Hepatocyte (in vitro differentiated cells): Measurements from ENCODE around the gene PPP3CA. TPM values are rescaled to one million over a fixed set of nuclear protein-coding genes. Genes with fewer than 3 reads are reported as not detected.

Experiments
- DNase-seq: peaks from one replicate; pipeline ENCODE4 v3.0.0-alpha.2; 2016; ENCODE audit warnings: low spot score
- H2AFZ ChIP-seq: fragments of 200-600 bp; sonication (generic); 2 replicates; pipeline ENCODE4 v1.6.0; 2016; ENCODE audit warnings: antibody characterized with exemption, mild to moderate bottlenecking
- H3K27ac ChIP-seq: fragments of 200-600 bp; sonication (generic); 2 replicates; pipeline ENCODE4 v1.5.1; 2016; ENCODE audit warnings: mild to moderate bottlenecking
- H3K27me3 ChIP-seq: fragments of 200-600 bp; sonication (generic); 2 replicates; pipeline ENCODE4 v1.6.1; 2016
- H3K36me3 ChIP-seq: fragments of 200-600 bp; sonication (generic); replicated peaks from 2 replicates; pipeline ENCODE4 v1.5.1; 2016; ENCODE audit warnings: low read depth; ENCODE audit not compliant: insufficient read depth
- H3K4me1 ChIP-seq: fragments of 200-600 bp; sonication (generic); 2 replicates; pipeline ENCODE4 v1.5.1; 2016; ENCODE audit warnings: mild to moderate bottlenecking, moderate library complexity; ENCODE audit not compliant: insufficient read depth
- H3K4me2 ChIP-seq: fragments of 200-600 bp; sonication (generic); 2 replicates; pipeline ENCODE4 v1.6.0; 2016
- H3K4me3 ChIP-seq: fragments of 200-600 bp; sonication (generic); 2 replicates; pipeline ENCODE4 v1.5.1; 2016; ENCODE audit warnings: mild to moderate bottlenecking
- H3K79me2 ChIP-seq: fragments of 200-600 bp; sonication (generic); 2 replicates; pipeline ENCODE4 v1.6.0; 2017; ENCODE audit warnings: mild to moderate bottlenecking
- H3K9me2 ChIP-seq: fragments of 200-600 bp; sonication (generic); replicated peaks from 2 replicates; pipeline ENCODE4 v1.6.0; 2017; ENCODE audit warnings: mild to moderate bottlenecking; ENCODE audit not compliant: insufficient read depth
- H3K9me3 ChIP-seq: fragments of 200-600 bp; sonication (generic); 2 replicates; pipeline ENCODE4 v1.5.1; 2016; ENCODE audit warnings: low read depth, mild to moderate bottlenecking
- H4K20me1 ChIP-seq: fragments of 200-600 bp; sonication (generic); 2 replicates; pipeline ENCODE4 v1.6.0; 2016; ENCODE audit warnings: mild to moderate bottlenecking; ENCODE audit not compliant: insufficient read depth, poor library complexity, severe bottlenecking
- EZH2 ChIP-seq: fragments of 200-600 bp; sonication (generic); IDR thresholded peaks from 2 replicates; pipeline ENCODE4 v1.6.1; 2016; ENCODE audit warnings: antibody characterized with exemption, mild to moderate bottlenecking, borderline replicate concordance
- EZH2phosphoT487 ChIP-seq: fragments of 200-600 bp; sonication (generic); IDR thresholded peaks from one replicate; pipeline ENCODE4 v1.6.1; 2018; ENCODE audit warnings: antibody characterized with exemption, mild to moderate bottlenecking, low read depth, moderate library complexity; ENCODE audit not compliant: unreplicated experiment, severe bottlenecking
- WGBS: methylation state at CpG from one replicate; pipeline ENCODE4 v1.1.6; 2016; ENCODE audit warnings: low lambda C conversion rate; ENCODE audit errors: missing lambda C conversion rate; 5-methylcytosine and 5-hydroxymethylcytosine counted together
- polyA plus RNA-seq: library from polyadenylated mRNA; unstranded; fragments of >200 nt; fragmentation: Nextera tagmentation; extraction: Ambion mirVana; gene quantifications from 2 replicates; pipeline ENCODE4 v1.2.1, GENCODE V29; 2016
- total RNA-seq: library from RNA; depleted of rRNA; stranded (reverse); fragments of >200 nt; gene quantifications from 2 replicates; pipeline ENCODE4 v1.2.3, GENCODE V29; 2014
- TF ChIP-seq, protein P1 (sequence below): fragments of 200-600 bp; sonication (generic); IDR thresholded peaks from 2 replicates; pipeline ENCODE4 v1.5.1; 2016; ENCODE audit warnings: antibody characterized with exemption, mild to moderate bottlenecking; ENCODE audit not compliant: poor library complexity

Gene PPP3CA
- total and polyA plus RNA-seq, 2 experiments from 2014 or later, result 12.9 to 49.5 TPM

DNA sequence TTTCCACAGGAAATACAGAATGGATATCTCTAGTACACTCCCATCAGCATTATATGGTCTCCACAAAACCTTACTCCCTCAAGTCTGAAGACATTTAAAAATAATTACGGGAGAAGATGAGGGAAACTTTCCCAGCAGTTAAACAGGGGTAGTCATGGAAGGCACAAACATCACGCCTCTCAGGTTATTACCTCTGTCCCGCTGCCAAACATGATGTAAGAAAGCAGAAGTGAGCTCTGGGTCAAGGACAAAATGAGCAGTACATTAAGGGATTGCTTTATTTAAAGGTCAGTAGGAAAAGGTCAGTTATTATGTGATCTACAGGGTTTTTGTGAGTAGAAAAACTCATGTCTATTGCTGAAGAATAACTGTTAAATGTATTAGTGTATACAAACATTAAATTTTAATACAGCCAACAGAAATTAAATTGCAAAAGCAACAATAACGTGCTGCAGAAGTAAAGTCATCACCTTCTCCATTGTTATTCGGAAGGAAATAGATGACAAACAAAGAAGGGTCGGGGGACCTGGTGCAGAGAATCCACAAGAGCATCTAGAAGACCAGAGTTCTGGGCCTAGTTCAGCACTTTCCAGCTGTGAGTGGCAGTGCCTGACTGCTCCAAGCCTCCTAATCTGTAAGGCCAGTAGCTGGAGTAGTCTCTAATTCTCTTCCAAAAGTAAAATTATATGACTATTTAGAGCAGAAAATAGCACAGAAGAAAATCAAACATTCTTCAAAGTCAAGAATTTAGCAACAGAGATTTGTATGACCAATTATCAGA is 171.2 kb downstream of the PPP3CA start:
- H3K9me3 ChIP-seq, result no peaks in the 10 kb centered on the region
- no peaks in the 10 kb centered on the region for H3K9me2 ChIP-seq
- no peaks in the 10 kb centered on the region for H4K20me1 ChIP-seq
- H3K4me3 ChIP-seq, result no peak overlapping the region
- peaks cover 44% of the 10 kb centered on the region for H3K79me2 ChIP-seq
- no peak overlapping the region for H2AFZ ChIP-seq
- no peaks in the 10 kb centered on the region for H3K4me1 ChIP-seq
- no peak for DNase-seq
- no peak overlapping the region for H3K4me2 ChIP-seq
- WGBS, result 85% methylated on average over 6 of the region's 6 CpGs
- no peaks in the 10 kb centered on the region for H3K27me3 ChIP-seq
- no peaks in the 10 kb centered on the region for H3K36me3 ChIP-seq
- no peak for TF ChIP-seq EZH2phosphoT487
- no peak overlapping the region for H3K27ac ChIP-seq

DNA sequence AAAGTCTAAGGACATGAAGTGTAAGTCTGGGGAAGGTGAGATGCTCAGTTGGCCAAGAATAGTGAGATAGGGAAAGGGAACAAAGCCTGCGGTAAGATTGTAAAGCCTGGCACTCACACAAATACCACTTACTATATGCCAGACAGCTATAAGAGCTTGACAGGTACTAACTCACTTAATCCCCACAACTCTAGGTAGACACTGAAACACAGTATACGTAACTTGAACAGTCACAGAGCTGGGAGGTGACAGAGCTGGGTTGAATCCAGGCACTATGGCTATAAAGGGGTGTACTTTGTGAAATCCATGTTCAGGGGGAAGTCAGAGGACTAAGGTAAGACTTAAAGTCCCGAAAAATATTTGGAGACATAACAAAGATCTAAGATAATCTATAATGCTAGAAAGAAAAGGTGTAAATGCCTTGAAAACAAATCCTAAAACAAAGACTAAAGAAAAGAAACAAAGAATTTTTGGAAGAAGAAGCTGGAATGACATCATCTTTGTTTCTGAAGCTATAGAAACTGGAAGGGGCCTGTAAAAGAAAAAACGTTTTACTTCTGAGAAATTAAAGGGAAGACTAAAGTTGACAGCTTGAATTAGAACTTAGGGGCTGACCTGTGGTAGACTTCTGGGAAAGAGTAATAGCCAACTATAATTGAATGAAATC is 172.5 kb downstream of the PPP3CA start:
- no peaks in the 10 kb centered on the region for H3K36me3 ChIP-seq
- H3K9me3 ChIP-seq, result no peaks in the 10 kb centered on the region
- no peaks in the 10 kb centered on the region for H3K9me2 ChIP-seq
- no peak overlapping the region for H3K4me2 ChIP-seq
- 83% methylated on average over 4 of the region's 4 CpGs for WGBS
- no peak for TF ChIP-seq EZH2phosphoT487
- TF ChIP-seq, protein P1, sequence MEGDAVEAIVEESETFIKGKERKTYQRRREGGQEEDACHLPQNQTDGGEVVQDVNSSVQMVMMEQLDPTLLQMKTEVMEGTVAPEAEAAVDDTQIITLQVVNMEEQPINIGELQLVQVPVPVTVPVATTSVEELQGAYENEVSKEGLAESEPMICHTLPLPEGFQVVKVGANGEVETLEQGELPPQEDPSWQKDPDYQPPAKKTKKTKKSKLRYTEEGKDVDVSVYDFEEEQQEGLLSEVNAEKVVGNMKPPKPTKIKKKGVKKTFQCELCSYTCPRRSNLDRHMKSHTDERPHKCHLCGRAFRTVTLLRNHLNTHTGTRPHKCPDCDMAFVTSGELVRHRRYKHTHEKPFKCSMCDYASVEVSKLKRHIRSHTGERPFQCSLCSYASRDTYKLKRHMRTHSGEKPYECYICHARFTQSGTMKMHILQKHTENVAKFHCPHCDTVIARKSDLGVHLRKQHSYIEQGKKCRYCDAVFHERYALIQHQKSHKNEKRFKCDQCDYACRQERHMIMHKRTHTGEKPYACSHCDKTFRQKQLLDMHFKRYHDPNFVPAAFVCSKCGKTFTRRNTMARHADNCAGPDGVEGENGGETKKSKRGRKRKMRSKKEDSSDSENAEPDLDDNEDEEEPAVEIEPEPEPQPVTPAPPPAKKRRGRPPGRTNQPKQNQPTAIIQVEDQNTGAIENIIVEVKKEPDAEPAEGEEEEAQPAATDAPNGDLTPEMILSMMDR, result no peak
- no peak for TF ChIP-seq EZH2
- DNase-seq, result no peak
- no peaks in the 10 kb centered on the region for H3K27me3 ChIP-seq
- H3K27ac ChIP-seq, result no peak overlapping the region
- H2AFZ ChIP-seq, result no peak overlapping the region
- no peaks in the 10 kb centered on the region for H3K4me1 ChIP-seq
- H4K20me1 ChIP-seq, result no peaks in the 10 kb centered on the region
- H3K4me3 ChIP-seq, result no peak overlapping the region
- peaks cover 42% of the 10 kb centered on the region for H3K79me2 ChIP-seq

DNA sequence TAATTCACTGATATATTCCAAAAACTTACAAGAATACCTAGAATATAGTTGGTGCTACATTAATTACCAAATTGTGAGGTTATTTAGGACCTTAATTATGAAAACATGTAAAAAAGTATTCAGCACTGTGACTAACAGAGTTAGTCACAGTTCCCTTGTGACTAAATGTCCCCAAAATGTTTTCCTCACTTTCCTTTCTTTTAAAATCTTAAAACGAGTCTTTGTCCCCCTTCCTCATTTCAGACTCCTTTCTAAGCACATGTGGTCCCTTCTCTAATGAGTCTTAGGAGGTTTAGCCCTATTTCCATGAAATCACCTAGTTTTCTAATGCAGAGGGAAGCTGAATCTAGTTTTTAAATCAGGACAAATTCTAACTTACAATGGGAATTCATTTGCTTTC is 175.0 kb downstream of the PPP3CA start:
- Histone ChIP-seq H2AFZ (no peak overlapping the region), H3K36me3 (no peaks in the 10 kb centered on the region), H3K79me2 (peaks cover 28% of the 10 kb centered on the region), H3K9me3 (no peaks in the 10 kb centered on the region), H3K4me3 (no peak overlapping the region), H3K27me3 (no peaks in the 10 kb centered on the region), H3K4me1 (no peaks in the 10 kb centered on the region), H3K9me2 (no peaks in the 10 kb centered on the region), H3K27ac (no peak overlapping the region), H3K4me2 (no peak overlapping the region), H4K20me1 (no peaks in the 10 kb centered on the region)
- TF ChIP-seq, protein P1, result no peak
- no peak for TF ChIP-seq EZH2
- TF ChIP-seq EZH2phosphoT487, result no peak
- 70% methylated on average over 1 of the region's 1 CpG for WGBS
- DNase-seq, result no peak

DNA sequence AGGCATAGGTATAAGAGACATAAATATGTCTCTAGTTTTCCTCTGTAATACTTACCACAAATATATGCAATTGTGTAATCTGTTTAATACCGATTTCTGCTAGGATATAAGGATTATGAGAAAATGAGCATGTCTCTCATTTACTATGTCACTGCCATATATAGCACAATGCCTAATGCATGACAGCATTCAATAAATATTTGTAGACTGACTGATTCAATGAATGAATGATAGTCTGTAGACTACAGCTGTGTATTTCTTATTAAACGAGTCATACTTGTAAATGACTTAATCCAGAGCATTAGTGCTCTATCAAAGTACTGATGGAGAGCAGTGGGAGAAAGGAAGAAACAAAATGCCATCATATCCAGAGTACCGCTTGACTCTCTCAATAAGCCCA is 175.6 kb downstream of the PPP3CA start:
- Histone ChIP-seq H3K36me3 (no peaks in the 10 kb centered on the region), H3K27ac (no peak overlapping the region), H3K9me2 (no peaks in the 10 kb centered on the region), H3K4me2 (no peak overlapping the region), H3K9me3 (no peaks in the 10 kb centered on the region), H3K79me2 (peaks cover 34% of the 10 kb centered on the region), H3K27me3 (no peaks in the 10 kb centered on the region), H3K4me1 (no peaks in the 10 kb centered on the region), H4K20me1 (no peaks in the 10 kb centered on the region), H2AFZ (no peak overlapping the region), H3K4me3 (no peak overlapping the region)
- no peak for TF ChIP-seq EZH2phosphoT487
- TF ChIP-seq, protein P1, result no peak
- no peak for TF ChIP-seq EZH2
- WGBS, result 79% methylated on average over 3 of the region's 3 CpGs
- DNase-seq, result no peak
